B cell (primary cell): ENCODE results near the gene HIPK2. TPM values are rescaled to one million over a fixed set of nuclear protein-coding genes. Genes with fewer than 3 reads are reported as not detected.
A peak's percentile ranks its signal among the peaks of the same experiment; 100 is the strongest.

Source experiments
- ATAC-seq: fragments of 200-7000 bp; cut with Tn5 transposase; one replicate; pipeline ENCODE4 v1.10.0; 2021; ENCODE audit warnings: low read depth, mild to moderate bottlenecking, moderate number of reproducible peaks, moderate library complexity
- CTCF ChIA-PET: fragments of 350-600 bp; sonication (Branson Sonifier 250); formaldehyde crosslinking; loops from one replicate; lab custom pipeline; 2021; ENCODE audit warnings: antibody characterized with exemption, inconsistent platforms; lab: Charles Lee
- POLR2A ChIA-PET: fragments of 350-600 bp; sonication (Branson Sonifier 250); formaldehyde crosslinking; loops from one replicate; lab custom pipeline; 2021; ENCODE audit warnings: antibody characterized with exemption; lab: Charles Lee
- DNase-seq: peaks from one replicate; pipeline ENCODE4 v3.0.0; 2013
- H2AFZ ChIP-seq: 2 replicates; pipeline ENCODE4 v1.6.1; 2012; ENCODE audit warnings: mild to moderate bottlenecking, low read depth, low read length; ENCODE audit not compliant: insufficient read depth, poor library complexity, severe bottlenecking
- H3K27ac ChIP-seq, 2 donors: 1 replicate in 1 of 2; 2 replicates in 1 of 2; pipeline ENCODE4 v1.5.1; 2012 to 2013; ENCODE audit warnings: low read length in 2 of 2, mild to moderate bottlenecking in 2 of 2, moderate library complexity in 1 of 2
- H3K27me3 ChIP-seq, 4 experiments: fragments of 200-600 bp in 1 of 4; sonication (generic) in 1 of 4; replicated peaks in 1 of 4; 1 replicate in 2 of 4; 2 replicates in 2 of 4; pipeline versions ENCODE4 v1.6.1 to v1.7.0; 2013 to 2016; ENCODE audit warnings: low read length in 3 of 4, mild to moderate bottlenecking in 2 of 4, mixed read lengths in 1 of 4, moderate library complexity in 1 of 4; ENCODE audit not compliant: insufficient read depth in 4 of 4, control insufficient read depth in 3 of 4; ENCODE audit errors: control extremely low read depth in 1 of 4
- H3K36me3 ChIP-seq, 2 experiments: replicated peaks in 1 of 2; 1 replicate in 1 of 2; 2 replicates in 1 of 2; pipeline versions ENCODE4 v1.6.1 to v1.7.1; 2013; ENCODE audit warnings: low read length in 1 of 2; ENCODE audit not compliant: insufficient read depth in 2 of 2, control insufficient read depth in 1 of 2; ENCODE audit errors: control extremely low read depth in 1 of 2, extremely low read depth in 1 of 2
- H3K4me1 ChIP-seq, 2 donors: fragments of 200-600 bp in 1 of 2; sonication (generic) in 1 of 2; 1 replicate in 1 of 2; 2 replicates in 1 of 2; pipeline versions ENCODE4 v1.5.1 to v1.6.1; 2013 to 2017; ENCODE audit warnings: low read length in 2 of 2; ENCODE audit not compliant: control insufficient read depth in 2 of 2, insufficient read depth in 2 of 2
- H3K4me2 ChIP-seq: replicated peaks from 2 replicates; pipeline ENCODE3; 2012; ENCODE audit warnings: mild to moderate bottlenecking, low read depth, low read length; ENCODE audit not compliant: poor library complexity, severe bottlenecking
- H3K4me3 ChIP-seq, 5 experiments: fragments of 200-600 bp in 1 of 5; sonication (generic) in 1 of 5; 1 replicate in 3 of 5; 2 replicates in 2 of 5; pipeline versions ENCODE4 v1.5.1 to v1.7.0; 2011 to 2016; ENCODE audit warnings: low read length in 4 of 5, mild to moderate bottlenecking in 4 of 5, low read depth in 2 of 5, control low read depth in 1 of 5, moderate library complexity in 1 of 5; ENCODE audit not compliant: insufficient read depth in 1 of 5; ENCODE audit errors: control extremely low read depth in 1 of 5, extremely low read depth in 1 of 5
- H3K79me2 ChIP-seq: fragments of 200-600 bp; sonication (generic); one replicate; pipeline ENCODE4 v1.6.0; 2016; ENCODE audit warnings: low read length; ENCODE audit not compliant: control insufficient read depth, insufficient read depth
- H3K9ac ChIP-seq: fragments of 200-600 bp; sonication (generic); 2 replicates; pipeline ENCODE4 v1.6.1; 2017; ENCODE audit warnings: mild to moderate bottlenecking, low read length, moderate library complexity
- H3K9me3 ChIP-seq, 3 donors: one replicate each; pipeline versions ENCODE4 v1.6.1 to v1.7.1; 2013; ENCODE audit warnings: low read length in 2 of 3; ENCODE audit not compliant: control insufficient read depth in 2 of 3, insufficient read depth in 1 of 3; ENCODE audit errors: control extremely low read depth in 1 of 3
- H4K20me1 ChIP-seq: 2 replicates; pipeline ENCODE4 v1.6.0; 2012; ENCODE audit warnings: mild to moderate bottlenecking, low read length; ENCODE audit not compliant: insufficient read depth, control insufficient read depth, poor library complexity, severe bottlenecking
- H3K27ac Mint-ChIP-seq: one replicate; pipeline ENCODE4 v1.8.0; 2021; ENCODE audit warnings: mixed read lengths
- H3K27me3 Mint-ChIP-seq: one replicate; pipeline ENCODE4 v1.8.0; 2021; ENCODE audit warnings: mixed read lengths
- H3K4me1 Mint-ChIP-seq: one replicate; pipeline ENCODE4 v1.8.0; 2021; ENCODE audit warnings: mixed read lengths
- H3K4me3 Mint-ChIP-seq: one replicate; pipeline ENCODE4 v1.8.0; 2021; ENCODE audit warnings: mixed read lengths
- H3K9me3 Mint-ChIP-seq: one replicate; pipeline ENCODE4 v1.8.0; 2022; ENCODE audit warnings: mixed read lengths; ENCODE audit not compliant: insufficient read depth
- EZH2 ChIP-seq: IDR thresholded peaks from 2 replicates; pipeline ENCODE4 v1.6.1; 2012; ENCODE audit warnings: borderline replicate concordance, low read depth, mild to moderate bottlenecking, moderate library complexity, low read length; ENCODE audit not compliant: insufficient read depth, poor library complexity, severe bottlenecking
- WGBS: methylation state at CpG from one replicate; pipeline ENCODE4 v1.1.5; 2013; ENCODE audit warnings: missing lambda C conversion rate; ENCODE audit not compliant: insufficient coverage; 5-methylcytosine and 5-hydroxymethylcytosine counted together
- intact Hi-C: fragments of 100-400 bp; cut with micrococcal nuclease; formaldehyde crosslinking; loops from one replicate; pipeline ENCODE4 v1.10.0; 2022
- polyA plus RNA-seq: library from polyadenylated mRNA; depleted of rRNA; stranded (reverse); fragments of >200 nt; gene quantifications from 2 replicates; pipeline ENCODE4 v1.2.3, GENCODE V29; 2012
- total RNA-seq, 2 donors: library from RNA; stranded (reverse); fragments of 120-200 nt in 1 of 2; gene quantifications; 1 replicate in 1 of 2; 2 replicates in 1 of 2; pipeline versions ENCODE4 v1.2.3 to v1.2.4, GENCODE V29; 2013 to 2022
- TF ChIP-seq, protein P1 (sequence below): fragments of 200-600 bp; IDR thresholded peaks from one replicate; pipeline ENCODE4 v1.8.0; 2022; ENCODE audit warnings: antibody characterized with exemption, mild to moderate bottlenecking

HIPK2 gene
- total and polyA plus RNA-seq, 2 donors (not counting 1 experiment from before 2014, with no cell fraction given): 6.8 to 58.2 TPM

DNA sequence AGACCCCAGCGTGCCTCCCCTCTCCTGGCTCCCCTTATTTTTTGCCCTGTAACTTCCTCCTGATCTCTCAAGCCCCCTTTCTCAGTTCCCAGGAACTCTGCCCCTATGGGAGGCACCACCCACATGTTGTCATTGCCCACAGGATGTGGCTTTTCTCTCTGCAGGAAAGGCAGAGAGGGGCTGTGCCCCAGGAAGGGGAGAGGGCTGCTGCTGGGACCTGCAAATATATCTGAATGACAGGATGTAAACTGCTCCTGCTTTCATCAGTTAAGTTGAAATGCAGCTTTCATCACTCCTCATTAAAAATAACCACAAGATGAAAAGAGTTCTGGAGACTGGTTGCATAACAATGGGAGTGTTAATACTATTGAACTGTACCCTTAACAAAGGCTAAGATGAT, 151.0 kb downstream of the HIPK2 start:
- intact Hi-C loops: no loop called here
- no peak overlapping the region for H2AFZ ChIP-seq
- no peak for TF ChIP-seq EZH2
- TF ChIP-seq, protein P1, sequence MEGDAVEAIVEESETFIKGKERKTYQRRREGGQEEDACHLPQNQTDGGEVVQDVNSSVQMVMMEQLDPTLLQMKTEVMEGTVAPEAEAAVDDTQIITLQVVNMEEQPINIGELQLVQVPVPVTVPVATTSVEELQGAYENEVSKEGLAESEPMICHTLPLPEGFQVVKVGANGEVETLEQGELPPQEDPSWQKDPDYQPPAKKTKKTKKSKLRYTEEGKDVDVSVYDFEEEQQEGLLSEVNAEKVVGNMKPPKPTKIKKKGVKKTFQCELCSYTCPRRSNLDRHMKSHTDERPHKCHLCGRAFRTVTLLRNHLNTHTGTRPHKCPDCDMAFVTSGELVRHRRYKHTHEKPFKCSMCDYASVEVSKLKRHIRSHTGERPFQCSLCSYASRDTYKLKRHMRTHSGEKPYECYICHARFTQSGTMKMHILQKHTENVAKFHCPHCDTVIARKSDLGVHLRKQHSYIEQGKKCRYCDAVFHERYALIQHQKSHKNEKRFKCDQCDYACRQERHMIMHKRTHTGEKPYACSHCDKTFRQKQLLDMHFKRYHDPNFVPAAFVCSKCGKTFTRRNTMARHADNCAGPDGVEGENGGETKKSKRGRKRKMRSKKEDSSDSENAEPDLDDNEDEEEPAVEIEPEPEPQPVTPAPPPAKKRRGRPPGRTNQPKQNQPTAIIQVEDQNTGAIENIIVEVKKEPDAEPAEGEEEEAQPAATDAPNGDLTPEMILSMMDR: no peak
- ChIA-PET CTCF (interaction anchor here (1.1 kb wide), 1 partner anchor 22 kb away, joined by 3 read pairs; no protein-coding TSS in a partner anchor), POLR2A (no interaction called here)
- peak overlapping the region; percentile 21 for H3K4me2 ChIP-seq
- H4K20me1 ChIP-seq: no peaks in the 10 kb centered on the region
- peak overlapping the region; percentile 38 for H3K9ac ChIP-seq
- Mint-ChIP-seq H3K4me1 (peaks cover 23% of the 10 kb centered on the region), H3K27ac (peak overlapping the region; percentile 17), H3K9me3 (no peaks in the 10 kb centered on the region), H3K4me3 (no peak overlapping the region), H3K27me3 (no peaks in the 10 kb centered on the region)
- WGBS: 20% methylated on average over 1 of the region's 1 CpG
- H3K36me3 ChIP-seq: peaks cover 2 to 26% of the 10 kb centered on the region in 2 experiments
- no peaks in the 10 kb centered on the region for H3K9me3 ChIP-seq
- H3K79me2 ChIP-seq: no peaks in the 10 kb centered on the region
- no peak for ATAC-seq
- H3K4me3 ChIP-seq: no peak overlapping the region
- H3K27ac ChIP-seq: peak overlapping the region in 1 of 2 donors; percentile 17
- peaks cover 14 to 17% of the 10 kb centered on the region in 2 donors for H3K4me1 ChIP-seq
- no peaks in the 10 kb centered on the region for H3K27me3 ChIP-seq
- DNase-seq: no peak

DNA sequence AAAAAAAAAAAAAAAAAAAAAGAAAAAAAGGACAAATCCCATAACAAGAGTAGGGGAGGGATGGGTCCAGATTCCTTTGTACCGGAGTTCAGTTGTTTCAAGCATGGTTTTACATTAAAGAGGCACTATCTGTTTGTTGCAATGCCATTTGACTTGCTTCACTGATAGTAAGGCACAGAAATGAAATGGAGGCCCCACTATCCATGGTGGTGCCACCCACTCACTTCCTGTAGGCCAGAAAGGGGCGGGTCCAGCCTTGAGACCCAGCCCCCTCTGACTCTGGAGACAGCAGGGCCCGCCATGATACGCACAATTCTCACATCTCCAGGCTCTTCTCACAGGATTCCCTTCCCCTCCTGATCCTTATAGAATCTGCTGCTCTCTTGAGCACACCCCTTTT, 154.3 kb downstream of the HIPK2 start:
- TF ChIP-seq, protein P1: no peak
- TF ChIP-seq EZH2: no peak
- Histone ChIP-seq H4K20me1 (no peaks in the 10 kb centered on the region), H3K27me3 (no peaks in the 10 kb centered on the region), H3K9ac (no peak overlapping the region), H3K27ac (no peak overlapping the region), H3K79me2 (no peaks in the 10 kb centered on the region), H2AFZ (no peak overlapping the region), H3K9me3 (no peaks in the 10 kb centered on the region), H3K4me2 (no peak overlapping the region), H3K4me3 (no peak overlapping the region), H3K4me1 (peaks cover 14 to 17% of the 10 kb centered on the region in 2 donors), H3K36me3 (peaks cover 0 to 24% of the 10 kb centered on the region in 2 experiments)
- no peaks in the 10 kb centered on the region for H3K27me3 Mint-ChIP-seq
- 86% methylated on average over 3 of the region's 4 CpGs for WGBS
- CTCF ChIA-PET: interaction anchor here (1.1 kb wide), 1 partner anchor 9 kb away, joined by 3 read pairs; no protein-coding TSS in a partner anchor
- ATAC-seq (no peak), DNase-seq (no peak)
- H3K4me1 Mint-ChIP-seq: peaks cover 23% of the 10 kb centered on the region
- intact Hi-C loops: no loop called here
- H3K9me3 Mint-ChIP-seq: no peaks in the 10 kb centered on the region
- POLR2A ChIA-PET: no interaction called here
- no peak overlapping the region for H3K4me3 Mint-ChIP-seq
- no peak overlapping the region for H3K27ac Mint-ChIP-seq
